Mesenchymal stem cell (in vitro differentiated cells and primary cell): ENCODE measurements around the gene PACS1.
A peak's percentile ranks its signal among the peaks of the same experiment; 100 is the strongest.

ENCODE experiments used
- DNase-seq: peaks from one replicate; pipeline ENCODE4 v3.0.0-alpha.2; 2013
- H2AFZ ChIP-seq: one replicate; pipeline ENCODE4 v1.6.1; 2013; ENCODE audit warnings: low read depth, mild to moderate bottlenecking, control low read depth, inconsistent platforms, low read length, moderate library complexity
- H2AK5ac ChIP-seq: 2 replicates; pipeline ENCODE4 v1.6.1; 2013; ENCODE audit warnings: low read length, moderate library complexity, mild to moderate bottlenecking, inconsistent platforms; ENCODE audit not compliant: severe bottlenecking
- H2BK120ac ChIP-seq: one replicate; pipeline ENCODE4 v1.6.1; 2013; ENCODE audit warnings: low read depth, mild to moderate bottlenecking, inconsistent platforms, low read length, moderate library complexity
- H2BK12ac ChIP-seq, 2 experiments: one replicate each; pipeline ENCODE4 v1.6.1; 2013; ENCODE audit warnings: inconsistent platforms in 2 of 2, low read length in 2 of 2, mild to moderate bottlenecking in 2 of 2, moderate library complexity in 2 of 2, control low read depth in 1 of 2
- H2BK15ac ChIP-seq: one replicate; pipeline ENCODE4 v1.6.1; 2013; ENCODE audit warnings: mild to moderate bottlenecking, low read depth, inconsistent platforms; ENCODE audit not compliant: poor library complexity, severe bottlenecking
- H2BK5ac ChIP-seq: 2 replicates; pipeline ENCODE4 v1.6.1; 2013; ENCODE audit warnings: low read depth, mild to moderate bottlenecking, low read length, control low read depth, inconsistent platforms; ENCODE audit not compliant: poor library complexity, severe bottlenecking
- H3K14ac ChIP-seq, 2 experiments: one replicate each; pipeline ENCODE4 v1.6.1; 2013; ENCODE audit warnings: inconsistent platforms in 2 of 2, low read length in 2 of 2, control low read depth in 1 of 2, mild to moderate bottlenecking in 1 of 2, moderate library complexity in 1 of 2
- H3K18ac ChIP-seq, 2 experiments: one replicate each; pipeline ENCODE4 v1.6.1; 2013; ENCODE audit warnings: inconsistent platforms in 2 of 2, low read length in 2 of 2, control low read depth in 1 of 2, low read depth in 1 of 2, mild to moderate bottlenecking in 1 of 2
- H3K23ac ChIP-seq, 2 experiments: one replicate each; pipeline ENCODE4 v1.6.1; 2013; ENCODE audit warnings: inconsistent platforms in 2 of 2, low read length in 2 of 2, mild to moderate bottlenecking in 2 of 2, moderate library complexity in 2 of 2, control low read depth in 1 of 2
- H3K27ac ChIP-seq: 2 replicates; pipeline ENCODE4 v1.5.1; 2013; ENCODE audit warnings: mild to moderate bottlenecking, moderate library complexity, low read length, control low read depth, inconsistent platforms; ENCODE audit not compliant: poor library complexity, severe bottlenecking
- H3K27me3 ChIP-seq, 2 experiments: 2 replicates each; pipeline versions ENCODE4 v1.6.1 to v1.7.0; 2013; ENCODE audit warnings: low read length in 2 of 2, mild to moderate bottlenecking in 2 of 2, moderate library complexity in 2 of 2, control low read depth in 1 of 2, inconsistent platforms in 1 of 2; ENCODE audit not compliant: control insufficient read depth in 1 of 2, insufficient read depth in 1 of 2
- H3K36me3 ChIP-seq, 2 experiments: 2 replicates each; pipeline versions ENCODE4 v1.6.1 to v1.7.0; 2013; ENCODE audit warnings: low read length in 2 of 2, control low read depth in 1 of 2, inconsistent platforms in 1 of 2, low read depth in 1 of 2, mild to moderate bottlenecking in 1 of 2; ENCODE audit not compliant: insufficient read depth in 2 of 2, control insufficient read depth in 1 of 2
- H3K4ac ChIP-seq, 2 experiments: one replicate each; pipeline ENCODE4 v1.6.1; 2013; ENCODE audit warnings: inconsistent platforms in 2 of 2, low read length in 2 of 2, mild to moderate bottlenecking in 2 of 2, moderate library complexity in 2 of 2, control low read depth in 1 of 2, low read depth in 1 of 2
- H3K4me1 ChIP-seq: 2 replicates; pipeline ENCODE4 v1.6.1; 2013; ENCODE audit warnings: low read depth, low read length, control low read depth; ENCODE audit not compliant: control insufficient read depth, insufficient read depth
- H3K4me2 ChIP-seq: 2 replicates; pipeline ENCODE4 v1.6.1; 2013; ENCODE audit warnings: low read length, mild to moderate bottlenecking, inconsistent platforms; ENCODE audit not compliant: poor library complexity, severe bottlenecking
- H3K4me3 ChIP-seq, 2 experiments: 2 replicates each; pipeline versions ENCODE4 v1.5.1 to v1.7.0; 2013; ENCODE audit warnings: low read length in 2 of 2, mild to moderate bottlenecking in 2 of 2, control low read depth in 1 of 2, low read depth in 1 of 2; ENCODE audit not compliant: insufficient read depth in 1 of 2
- H3K79me1 ChIP-seq: replicated peaks from 2 replicates; pipeline ENCODE4 v1.6.1; 2013; ENCODE audit warnings: mild to moderate bottlenecking, control low read depth, low read length, inconsistent platforms; ENCODE audit not compliant: poor library complexity, severe bottlenecking
- H3K9ac ChIP-seq: 2 replicates; pipeline ENCODE4 v1.7.0; 2013; ENCODE audit warnings: mild to moderate bottlenecking, low read length, moderate library complexity
- H3K9me3 ChIP-seq: 2 replicates; pipeline ENCODE4 v1.7.0; 2013; ENCODE audit warnings: mild to moderate bottlenecking, low read length; ENCODE audit not compliant: control insufficient read depth
- H4K8ac ChIP-seq: one replicate; pipeline ENCODE4 v1.6.1; 2013; ENCODE audit warnings: inconsistent platforms, mild to moderate bottlenecking, low read length, moderate library complexity
- H4K91ac ChIP-seq: one replicate; pipeline ENCODE4 v1.6.1; 2013; ENCODE audit warnings: mild to moderate bottlenecking, low read length, inconsistent platforms
- WGBS: methylation state at CpG from one replicate; pipeline ENCODE4 v1.1.7; 2013; ENCODE audit warnings: mixed read lengths; 5-methylcytosine and 5-hydroxymethylcytosine counted together

The PACS1 gene

GRCh38 chr11:66267379-66268243, 197.5 kb downstream of the PACS1 start:
- Histone ChIP-seq H3K4me2 (peak overlapping the region; percentile 81), H3K36me3 (peaks cover 55 to 64% of the 10 kb centered on the region in 2 experiments), H2BK12ac (no peak overlapping the region), H2BK5ac (no peak overlapping the region), H2AFZ (no peak overlapping the region), H3K4me3 (peak overlapping the region; percentile 59 to 97), H3K27me3 (no peaks in the 10 kb centered on the region), H3K4ac (peak overlapping the region; percentile 34 to 79), H3K14ac (peak overlapping the region in 1 of 2 experiments; percentile 68), H3K18ac (peak overlapping the region; percentile 61 to 85), H3K27ac (peak overlapping the region; percentile 83), H4K91ac (peak overlapping the region; percentile 37), H2BK120ac (peak overlapping the region; percentile 66), H3K4me1 (peaks cover 11% of the 10 kb centered on the region), H3K9me3 (no peaks in the 10 kb centered on the region), H4K8ac (peak overlapping the region; percentile 82), H3K9ac (peak overlapping the region; percentile 98), H3K79me1 (peaks cover 26% of the 10 kb centered on the region), H2BK15ac (peak overlapping the region; percentile 92), H3K23ac (no peak overlapping the region), H2AK5ac (peak overlapping the region; percentile 53)
- peak; percentile 89 for DNase-seq
- 1% methylated on average over 56 of the region's 61 CpGs for WGBS

GRCh38 chr11:66268244-66268951, 198.3 kb downstream of the PACS1 start, which contains the start of gene RAB1B:
RAB1B (plus strand) TSS chr11:66268639; CDS start chr11:66268680, 41 bp downstream.
- Histone ChIP-seq H2AK5ac (peak within 1 kb of the TSS; percentile 79), H3K18ac (peak within 1 kb of the TSS; percentile 96 to 97), H3K36me3 (peaks cover 56 to 64% of the 10 kb centered on the region in 2 experiments), H2BK5ac (no peak within 1 kb of the TSS), H3K4ac (peak within 1 kb of the TSS; percentile 93 to 96), H3K4me2 (peak within 1 kb of the TSS; percentile 88), H4K8ac (peak within 1 kb of the TSS; percentile 99), H3K14ac (peak within 1 kb of the TSS in 1 of 2 experiments; percentile 95), H3K9me3 (no peaks in the 10 kb centered on the region), H3K79me1 (peaks cover 25% of the 10 kb centered on the region), H3K4me1 (peaks cover 11% of the 10 kb centered on the region), H2BK12ac (peak within 1 kb of the TSS in 1 of 2 experiments; percentile 0), H4K91ac (peak within 1 kb of the TSS; percentile 97), H2BK15ac (peak within 1 kb of the TSS; percentile 99), H3K23ac (no peak within 1 kb of the TSS), H3K27me3 (no peaks in the 10 kb centered on the region), H3K9ac (peak within 1 kb of the TSS; percentile 98), H3K4me3 (peak within 1 kb of the TSS; percentile 90 to 97), H3K27ac (peak within 1 kb of the TSS; percentile 83), H2BK120ac (peak within 1 kb of the TSS; percentile 99), H2AFZ (peak within 1 kb of the TSS; percentile 15)
- under 1% methylated on average over 46 of the region's 64 CpGs for WGBS
- peak; percentile 99 for DNase-seq

GRCh38 chr11:66268952-66269905, 199.2 kb downstream of the PACS1 start:
- WGBS, result 6% methylated on average over 32 of the region's 32 CpGs

More at GRCh38 chr11:66268952-66269905, 199.2 kb downstream of the PACS1 start:
- H2BK5ac ChIP-seq, result no peak overlapping the region
- peak overlapping the region; percentile 90 to 97 for H3K4me3 ChIP-seq
- peak overlapping the region; percentile 98 for H3K9ac ChIP-seq
- peaks cover 25% of the 10 kb centered on the region for H3K79me1 ChIP-seq
- peak; percentile 75 for DNase-seq
- peak overlapping the region; percentile 88 for H4K91ac ChIP-seq
- H3K36me3 ChIP-seq, result peaks cover 56 to 64% of the 10 kb centered on the region in 2 experiments
- H3K27ac ChIP-seq, result peak overlapping the region; percentile 82
- H4K8ac ChIP-seq, result peak overlapping the region; percentile 59
- peak overlapping the region; percentile 91 to 96 for H3K4ac ChIP-seq
- no peaks in the 10 kb centered on the region for H3K27me3 ChIP-seq
- peak overlapping the region; percentile 88 for H3K4me2 ChIP-seq
- H3K18ac ChIP-seq, result peak overlapping the region; percentile 88 to 96
- H2AK5ac ChIP-seq, result peak overlapping the region; percentile 79
- H2AFZ ChIP-seq, result no peak overlapping the region
- H2BK15ac ChIP-seq, result peak overlapping the region; percentile 3
- H2BK120ac ChIP-seq, result peak overlapping the region; percentile 99
- H3K23ac ChIP-seq, result no peak overlapping the region
- H3K4me1 ChIP-seq, result peaks cover 11% of the 10 kb centered on the region
- H2BK12ac ChIP-seq, result peak overlapping the region in 1 of 2 experiments; percentile 0
- peak overlapping the region in 1 of 2 experiments; percentile 72 for H3K14ac ChIP-seq
- H3K9me3 ChIP-seq, result no peaks in the 10 kb centered on the region
